NCI-H1436 (cell line): Measurements from ENCODE around the gene KIF1C.
A peak's percentile ranks its signal among the peaks of the same experiment; 100 is the strongest.

Experiments
- DNase-seq: peaks from one replicate; lab custom pipeline; 2025; lab: John Stamatoyannopoulos, UW

The KIF1C gene

DNA sequence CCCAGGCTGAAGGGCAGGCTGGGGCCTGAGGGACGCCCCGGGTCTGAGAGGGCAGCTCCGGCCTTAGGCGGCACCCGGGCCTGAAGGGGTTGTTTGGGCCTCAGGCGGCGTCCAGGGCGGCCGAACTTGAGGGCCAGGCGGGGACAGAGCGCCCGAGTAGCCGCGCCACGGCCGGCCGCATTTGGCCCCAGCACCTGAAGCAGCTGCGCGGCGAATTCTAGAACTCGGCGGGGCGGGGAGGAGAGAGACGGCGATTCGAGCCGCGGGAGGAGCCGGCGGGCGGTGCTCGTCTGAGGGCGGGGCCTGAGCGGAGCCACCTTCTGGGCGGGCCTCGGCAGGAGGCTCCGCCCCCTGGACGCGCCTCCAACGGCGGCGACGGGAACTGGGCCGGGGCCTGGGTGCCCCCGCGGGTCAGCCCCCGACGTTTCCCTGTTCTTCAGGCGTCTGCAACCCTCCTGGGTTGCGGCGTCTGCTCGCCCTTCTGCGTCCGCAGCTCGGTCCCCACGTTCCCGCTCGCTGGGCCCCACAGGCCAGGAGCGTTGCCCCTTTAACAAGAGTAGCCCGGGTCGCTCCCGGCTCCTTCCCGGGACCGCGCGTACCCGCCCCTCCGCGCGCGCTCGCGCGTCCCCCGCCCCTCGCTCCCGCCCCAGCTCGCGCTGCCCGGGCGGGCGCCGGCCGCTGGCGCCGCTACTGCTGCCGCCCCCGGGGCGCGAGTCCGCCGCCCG is at the start of gene KIF1C, which contains the start of gene INCA1:
TSS of gene KIF1C (plus strand) at position 649 of the 725 bp plus-strand sequence. CDS start 2,297 bp downstream, outside the sequence.
TSS of gene INCA1 (minus strand) at position 221 of the 725 bp plus-strand sequence. CDS start 3,085 bp downstream, outside the sequence.
- DNase-seq, result peak; percentile 89

DNA sequence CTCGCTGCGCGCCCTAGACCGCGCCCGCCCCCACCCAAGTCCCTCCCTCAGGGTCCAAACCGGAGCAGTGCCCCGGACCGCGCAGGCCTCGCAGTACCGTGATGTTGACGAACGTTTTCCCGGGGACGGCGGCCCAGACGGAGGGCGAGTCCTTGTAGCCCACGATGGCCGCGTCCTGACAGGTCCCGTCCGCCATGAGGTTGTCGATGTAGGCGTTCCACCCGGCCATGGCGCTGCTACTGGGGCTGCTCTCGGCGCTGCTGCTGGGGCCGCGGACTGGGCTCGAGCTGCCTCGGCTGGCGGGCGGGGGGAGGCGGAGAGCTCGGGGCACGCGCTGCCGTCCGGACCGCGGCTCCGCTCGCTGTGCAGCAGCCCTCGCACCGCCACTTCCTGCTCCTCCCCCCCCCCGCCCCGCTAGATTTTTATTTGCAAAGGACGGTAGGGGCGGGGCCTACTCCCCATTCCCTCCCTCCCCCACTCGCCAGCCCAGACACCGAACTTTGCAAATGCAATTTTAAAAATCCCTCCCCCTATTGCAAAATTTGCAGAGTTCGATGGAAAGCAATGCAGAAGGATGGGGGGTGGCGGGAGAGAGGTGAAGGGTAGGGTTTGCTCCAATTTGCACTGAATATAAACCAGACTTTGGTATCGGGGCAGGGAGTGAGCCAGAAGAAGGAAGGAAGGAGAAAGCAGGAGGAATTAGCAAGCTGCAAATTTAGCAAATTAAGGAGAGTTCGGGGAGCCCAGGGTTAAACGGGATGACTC is 49.4 kb upstream of the KIF1C start, which contains the start of gene PFN1:
TSS of gene PFN1 (minus strand) at position 365 of the 765 bp plus-strand sequence. CDS start at position 229, 136 bp downstream.
- DNase-seq, result peak; percentile 85

DNA sequence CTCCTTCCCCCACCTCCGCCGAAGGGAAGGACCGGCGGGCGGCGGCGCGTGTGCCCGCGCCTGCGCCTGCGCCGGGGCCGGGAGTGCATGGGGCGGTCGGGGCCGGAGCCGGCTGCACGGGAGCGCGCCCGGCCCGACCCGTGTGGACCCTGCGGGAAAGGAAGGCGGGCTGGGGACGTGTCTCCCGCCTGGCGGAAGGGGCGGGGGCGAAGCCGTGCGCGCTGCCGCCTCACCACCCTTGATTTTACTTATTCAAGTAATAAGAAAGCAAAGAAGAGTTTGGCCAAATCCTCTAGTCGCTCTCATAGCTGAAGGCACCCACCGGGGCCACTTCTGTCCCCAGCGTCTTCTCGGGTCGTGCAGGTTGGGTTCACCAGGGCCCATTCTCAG is 48.8 kb upstream of the KIF1C start:
- peak; percentile 77 for DNase-seq

DNA sequence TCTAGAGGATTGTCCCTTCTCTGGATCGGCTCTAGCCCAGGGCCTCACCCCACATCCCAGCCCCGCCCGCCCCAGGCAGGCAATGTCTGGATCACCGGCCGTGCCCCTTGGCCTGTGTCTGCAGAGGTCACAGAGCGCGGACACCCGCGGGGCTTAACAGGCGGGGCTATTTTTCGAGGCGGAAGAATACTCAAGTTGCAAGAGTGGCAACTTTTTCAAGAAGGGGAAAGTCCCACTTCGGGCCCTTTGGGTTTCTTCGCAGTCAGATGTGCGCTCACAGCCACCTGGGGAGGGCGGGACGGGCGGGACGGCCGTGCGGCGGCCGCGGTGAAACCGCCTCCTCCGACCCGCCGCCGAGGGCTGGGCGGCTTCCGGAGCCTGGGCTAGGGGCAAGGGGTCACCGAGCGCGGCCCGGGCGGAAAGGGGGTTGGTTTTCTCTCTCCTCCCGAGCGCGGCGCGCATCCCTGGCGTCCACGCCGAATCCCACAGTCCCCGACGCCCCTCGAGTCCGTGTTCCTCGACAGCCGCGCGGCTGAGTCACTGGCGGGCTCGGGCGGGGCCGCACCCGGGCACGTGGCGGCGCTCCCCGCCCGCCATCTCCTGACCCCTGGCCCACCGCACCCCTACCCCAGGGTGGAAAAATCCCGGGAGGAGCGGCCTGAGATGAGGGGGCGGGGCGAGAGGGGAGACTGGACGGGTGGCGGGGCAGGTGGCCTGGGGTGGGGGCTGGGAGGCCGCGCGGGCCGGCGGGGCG is 48.3 kb upstream of the KIF1C start:
- peak; percentile 33 for DNase-seq

DNA sequence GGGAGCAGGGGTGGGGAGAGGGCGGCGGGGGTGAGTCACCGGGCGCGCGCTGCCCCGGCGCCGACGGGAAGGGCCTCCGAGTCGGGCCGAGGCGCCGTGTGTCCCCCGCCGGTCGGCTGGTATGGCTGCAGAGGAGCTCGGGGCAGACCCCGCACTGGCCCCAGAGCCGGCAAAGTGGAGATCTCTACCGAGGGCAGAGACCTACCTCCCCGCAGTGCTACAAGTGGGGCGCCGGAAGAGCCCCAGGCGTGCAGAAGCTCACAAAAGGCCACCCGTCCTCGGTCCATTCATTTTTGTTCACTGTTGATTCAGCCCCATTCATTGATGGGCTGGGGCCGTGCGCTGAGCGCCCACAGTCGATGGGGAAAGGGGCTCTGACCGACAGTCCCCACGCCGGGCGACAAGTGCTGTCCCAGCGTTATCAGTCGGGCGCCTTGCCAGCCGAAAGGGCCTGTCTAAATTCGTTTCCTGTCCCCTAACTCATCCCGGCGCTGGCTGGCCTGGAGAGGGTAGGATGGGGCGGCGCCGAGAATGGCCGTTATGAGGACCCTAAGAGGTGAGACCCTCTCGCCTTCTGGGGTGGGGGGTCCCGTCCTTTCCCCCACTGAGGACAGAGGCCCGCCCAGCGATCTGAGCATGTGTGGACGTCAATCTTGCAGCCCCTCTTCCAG is 47.5 kb upstream of the KIF1C start:
- DNase-seq, result peak; percentile 8

DNA sequence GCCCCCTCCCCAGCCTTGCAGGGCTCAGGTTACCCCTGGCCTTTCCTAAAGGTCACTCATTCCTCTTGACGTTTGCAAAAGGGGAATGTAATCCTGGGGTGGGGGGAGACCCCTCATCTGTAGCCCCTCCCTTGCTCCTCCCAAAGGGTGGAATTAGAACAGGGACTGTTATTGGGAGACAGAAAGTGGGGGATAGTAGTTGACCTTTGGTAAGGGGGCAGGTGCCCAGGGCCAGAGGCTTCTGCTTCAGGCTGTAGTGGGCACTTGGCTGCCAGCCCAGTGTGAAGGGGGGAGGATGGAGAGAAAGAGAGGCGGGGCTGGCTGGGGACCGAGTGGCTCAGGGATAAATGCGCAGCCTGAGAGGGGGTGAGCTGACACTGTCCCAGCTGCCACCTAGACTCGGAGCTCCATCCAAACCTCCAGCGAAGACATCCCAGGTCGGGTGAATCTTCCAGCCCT is 47.0 kb upstream of the KIF1C start, which contains the start of gene ENO3:
TSS of gene ENO3 (plus strand) at position 374 of the 459 bp plus-strand sequence. CDS start 711 bp downstream, outside the sequence.
- DNase-seq, result no peak

DNA sequence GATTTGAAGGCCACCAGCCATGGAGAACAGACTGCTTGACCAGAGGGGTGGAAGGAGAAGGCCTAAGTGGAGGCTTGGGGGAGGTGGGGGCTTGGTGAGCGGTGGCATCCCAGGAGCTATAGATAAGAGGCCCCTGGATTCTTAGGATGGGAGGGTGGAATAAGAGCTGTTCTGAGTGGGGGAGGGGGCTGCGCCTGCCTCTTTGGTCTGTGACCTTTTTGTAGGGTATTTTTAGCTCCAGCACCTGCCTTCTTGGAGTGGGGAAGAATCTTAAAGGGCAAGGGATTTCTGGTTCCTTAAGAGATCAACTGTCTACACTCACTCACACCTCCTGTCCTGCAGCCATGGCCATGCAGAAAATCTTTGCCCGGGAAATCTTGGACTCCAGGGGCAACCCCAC is 46.3 kb upstream of the KIF1C start:
- no peak for DNase-seq

DNA sequence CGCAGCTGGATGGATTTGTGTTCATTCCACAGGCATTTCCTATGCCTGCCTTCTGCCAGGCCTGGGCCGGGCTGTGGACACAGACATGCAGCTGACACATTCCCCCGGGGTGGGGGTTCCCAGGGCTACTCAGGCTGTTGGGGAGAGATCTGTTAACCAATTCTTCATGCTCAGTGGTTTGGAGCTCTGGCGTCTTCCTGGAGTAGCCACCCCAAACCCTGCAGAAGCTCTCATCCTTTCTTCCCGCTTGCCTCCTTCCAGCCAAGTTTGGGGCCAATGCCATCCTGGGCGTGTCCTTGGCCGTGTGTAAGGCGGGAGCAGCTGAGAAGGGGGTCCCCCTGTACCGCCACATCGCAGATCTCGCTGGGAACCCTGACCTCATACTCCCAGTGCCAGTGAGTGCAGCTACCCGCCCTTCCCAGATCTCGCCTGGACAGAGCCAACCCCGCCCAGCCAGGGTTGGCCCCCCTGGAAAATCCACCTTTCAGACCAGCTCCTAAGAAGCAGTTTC is 44.2 kb upstream of the KIF1C start:
- DNase-seq, result no peak

DNA sequence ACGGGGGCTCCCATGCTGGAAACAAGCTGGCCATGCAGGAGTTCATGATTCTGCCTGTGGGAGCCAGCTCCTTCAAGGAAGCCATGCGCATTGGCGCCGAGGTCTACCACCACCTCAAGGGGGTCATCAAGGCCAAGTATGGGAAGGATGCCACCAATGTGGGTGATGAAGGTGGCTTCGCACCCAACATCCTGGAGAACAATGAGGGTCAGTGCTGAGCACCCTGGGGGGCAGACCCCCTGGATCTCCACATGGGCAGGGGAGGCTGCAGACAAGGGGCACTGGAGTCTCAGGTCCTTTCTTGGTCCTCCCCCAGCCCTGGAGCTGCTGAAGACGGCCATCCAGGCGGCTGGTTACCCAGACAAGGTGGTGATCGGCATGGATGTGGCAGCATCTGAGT is 42.7 kb upstream of the KIF1C start:
- DNase-seq, result no peak

DNA sequence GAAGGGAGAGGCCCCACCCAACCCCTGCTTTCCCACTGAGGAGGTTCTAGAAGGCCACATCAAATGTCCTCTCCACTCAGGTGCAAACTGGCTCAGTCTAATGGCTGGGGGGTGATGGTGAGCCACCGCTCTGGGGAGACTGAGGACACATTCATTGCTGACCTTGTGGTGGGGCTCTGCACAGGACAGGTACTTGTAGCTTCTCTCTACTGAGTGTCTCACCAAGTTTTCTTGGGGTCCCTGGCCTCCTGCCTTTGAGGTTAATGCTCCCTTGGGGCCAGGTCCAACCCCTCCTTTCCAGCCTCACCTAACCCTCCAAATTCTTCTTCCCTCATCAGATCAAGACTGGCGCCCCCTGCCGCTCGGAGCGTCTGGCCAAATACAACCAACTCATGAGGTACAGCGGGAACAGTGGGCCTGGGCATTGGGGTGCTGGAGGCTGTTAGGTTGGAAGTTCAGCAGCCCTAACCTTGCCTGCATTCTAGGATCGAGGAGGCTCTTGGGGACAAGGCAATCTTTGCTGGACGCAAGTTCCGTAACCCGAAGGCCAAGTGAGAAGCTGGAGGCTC is 41.2 kb upstream of the KIF1C start:
- DNase-seq, result no peak

DNA sequence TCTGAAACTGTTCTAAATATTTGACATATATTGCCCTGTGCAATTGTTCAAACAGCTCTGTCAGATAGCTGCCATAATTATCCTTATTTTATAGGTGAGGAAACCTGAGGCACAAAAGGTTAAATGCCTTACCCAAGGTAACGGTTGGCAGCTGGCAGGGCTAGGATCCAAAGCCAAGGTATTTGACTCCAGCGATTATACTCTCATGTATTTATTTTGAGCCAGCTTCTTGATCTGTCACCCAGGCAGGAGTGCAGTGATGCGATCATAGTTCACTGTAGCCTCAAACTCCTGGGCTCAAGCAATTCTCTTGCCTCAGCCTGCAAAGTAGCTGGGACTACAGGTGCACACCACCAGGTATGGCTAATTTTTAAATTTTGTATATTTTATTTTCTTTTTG is 39.6 kb upstream of the KIF1C start:
- no peak for DNase-seq

DNA sequence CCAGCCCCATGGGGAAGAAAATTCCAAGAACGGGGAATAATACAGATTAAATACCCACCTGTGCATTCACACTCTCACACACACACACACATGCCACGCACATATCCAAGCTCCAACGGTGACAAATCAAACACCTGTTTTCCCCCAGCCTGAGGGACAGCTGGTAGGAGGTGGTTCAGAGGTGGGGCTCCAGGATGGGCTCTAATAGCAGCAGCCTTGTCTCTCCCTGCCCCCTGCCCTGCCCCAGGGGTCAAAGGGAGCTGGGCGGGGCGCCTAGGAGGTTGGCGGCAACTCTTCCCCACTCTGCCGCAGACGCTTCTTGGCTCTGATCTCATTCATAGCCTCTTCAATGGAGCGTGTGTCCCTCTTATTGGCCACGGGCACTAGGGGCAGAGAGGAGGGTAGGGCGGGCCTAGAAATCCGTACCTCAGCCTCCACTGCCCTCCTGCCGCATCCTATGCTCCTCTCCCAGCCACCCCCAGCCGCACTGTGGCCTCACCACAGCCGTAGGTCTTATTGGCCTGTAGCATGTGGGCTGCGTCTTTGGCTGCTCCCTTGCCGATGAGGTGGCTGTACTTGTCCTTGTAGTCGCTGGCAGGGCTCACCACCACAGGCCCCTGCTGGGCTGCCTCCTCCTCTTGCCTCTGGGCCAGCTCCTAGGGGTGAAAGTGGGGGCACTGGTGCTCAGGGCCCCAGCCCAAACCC is 38.3 kb upstream of the KIF1C start:
- DNase-seq, result no peak

DNA sequence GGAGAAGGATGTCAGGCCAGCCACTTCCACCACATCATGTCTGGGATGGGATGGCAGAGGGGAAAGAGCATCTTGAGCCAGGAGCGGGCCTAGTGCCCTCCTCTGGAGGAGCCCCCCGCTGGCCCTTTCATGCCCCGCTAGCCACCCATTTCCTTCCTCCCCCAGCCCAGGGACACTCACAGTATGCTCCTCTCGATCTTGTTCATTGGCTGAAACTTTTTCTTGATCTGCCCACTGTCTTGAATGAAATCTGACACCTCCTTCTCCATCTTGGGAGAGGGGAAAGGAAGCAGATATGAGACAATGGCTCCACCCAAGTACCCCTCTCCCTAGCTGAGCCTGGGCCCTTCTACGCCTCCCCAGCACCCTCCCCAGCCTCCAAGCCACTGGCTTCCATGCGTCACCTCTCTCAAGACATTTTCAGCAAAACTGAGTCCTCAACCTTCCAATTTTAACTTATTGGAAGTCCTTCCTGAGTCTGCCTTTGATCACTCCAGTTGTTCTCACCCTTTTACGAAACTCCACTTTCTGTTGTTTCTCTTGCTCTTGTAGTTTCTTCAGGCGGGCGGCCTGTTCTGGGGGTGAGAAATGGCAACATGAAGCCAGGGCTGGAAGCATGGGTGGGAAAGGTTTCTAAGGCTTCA is 37.3 kb upstream of the KIF1C start:
- no peak for DNase-seq

DNA sequence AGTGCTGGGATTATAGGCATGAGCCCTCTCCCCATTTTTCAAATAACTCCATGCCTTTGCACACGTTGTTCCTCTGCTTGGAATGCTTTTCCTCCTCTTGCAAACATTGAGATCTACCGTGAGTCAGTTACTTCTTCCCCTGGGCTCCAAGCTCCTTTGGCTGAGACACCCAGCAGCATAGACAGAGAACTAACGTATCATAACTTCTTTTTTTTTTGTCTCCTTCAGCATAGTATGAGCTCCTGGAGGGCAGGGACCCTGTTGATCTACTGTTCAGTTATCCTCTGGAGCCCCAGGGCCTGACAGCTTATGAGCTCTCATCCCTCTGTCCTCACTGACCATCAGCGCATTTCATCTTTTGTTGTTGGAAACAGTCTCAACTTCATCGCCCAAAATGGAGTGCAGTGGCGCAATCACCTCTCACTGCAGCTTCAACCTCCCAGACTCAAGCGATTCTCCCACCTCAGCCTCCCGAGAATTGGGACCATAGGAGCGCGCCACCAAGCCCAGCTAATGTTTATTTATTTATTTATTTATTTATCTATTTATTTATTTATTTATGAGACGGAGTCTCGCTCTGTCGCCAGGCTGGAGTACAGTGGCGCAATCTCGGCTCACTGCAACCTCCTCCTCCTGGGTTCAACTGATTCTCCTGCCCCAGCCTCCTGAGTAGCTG is 32.3 kb upstream of the KIF1C start:
- DNase-seq, result no peak

DNA sequence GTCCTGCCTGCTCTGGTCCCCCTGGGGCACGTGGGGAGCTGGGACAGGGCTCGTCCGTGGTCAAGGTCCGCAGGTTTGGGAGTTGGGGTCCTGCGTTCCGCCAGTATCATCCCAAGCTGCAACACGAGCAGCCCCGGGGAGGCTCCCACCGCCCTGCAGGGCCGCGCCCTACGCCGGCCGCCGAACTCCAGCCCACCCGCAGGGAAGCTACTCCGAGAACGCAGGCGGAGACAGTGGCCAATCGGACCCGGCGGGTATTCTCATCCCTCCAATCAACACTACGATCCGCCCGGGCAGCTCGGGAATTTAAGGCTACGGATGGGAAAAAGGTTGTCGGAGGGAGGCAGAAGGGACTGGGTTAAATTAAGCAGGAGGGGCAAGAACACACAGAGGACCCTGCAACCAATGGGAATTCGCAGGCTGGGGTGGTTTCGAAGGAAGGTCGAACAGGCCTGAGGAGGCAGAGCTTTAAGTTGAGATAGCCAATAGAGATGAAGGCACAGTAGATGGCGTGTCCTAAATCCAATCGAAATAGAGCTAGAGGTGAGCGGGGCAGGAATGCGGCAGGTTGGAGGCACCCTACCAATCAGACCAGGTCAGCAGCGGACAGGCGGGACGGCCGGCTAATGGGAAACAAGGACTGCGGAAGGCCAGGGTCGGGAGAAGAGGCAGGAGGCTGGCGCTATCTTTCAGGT is 30.8 kb upstream of the KIF1C start:
- peak; percentile 97 for DNase-seq

DNA sequence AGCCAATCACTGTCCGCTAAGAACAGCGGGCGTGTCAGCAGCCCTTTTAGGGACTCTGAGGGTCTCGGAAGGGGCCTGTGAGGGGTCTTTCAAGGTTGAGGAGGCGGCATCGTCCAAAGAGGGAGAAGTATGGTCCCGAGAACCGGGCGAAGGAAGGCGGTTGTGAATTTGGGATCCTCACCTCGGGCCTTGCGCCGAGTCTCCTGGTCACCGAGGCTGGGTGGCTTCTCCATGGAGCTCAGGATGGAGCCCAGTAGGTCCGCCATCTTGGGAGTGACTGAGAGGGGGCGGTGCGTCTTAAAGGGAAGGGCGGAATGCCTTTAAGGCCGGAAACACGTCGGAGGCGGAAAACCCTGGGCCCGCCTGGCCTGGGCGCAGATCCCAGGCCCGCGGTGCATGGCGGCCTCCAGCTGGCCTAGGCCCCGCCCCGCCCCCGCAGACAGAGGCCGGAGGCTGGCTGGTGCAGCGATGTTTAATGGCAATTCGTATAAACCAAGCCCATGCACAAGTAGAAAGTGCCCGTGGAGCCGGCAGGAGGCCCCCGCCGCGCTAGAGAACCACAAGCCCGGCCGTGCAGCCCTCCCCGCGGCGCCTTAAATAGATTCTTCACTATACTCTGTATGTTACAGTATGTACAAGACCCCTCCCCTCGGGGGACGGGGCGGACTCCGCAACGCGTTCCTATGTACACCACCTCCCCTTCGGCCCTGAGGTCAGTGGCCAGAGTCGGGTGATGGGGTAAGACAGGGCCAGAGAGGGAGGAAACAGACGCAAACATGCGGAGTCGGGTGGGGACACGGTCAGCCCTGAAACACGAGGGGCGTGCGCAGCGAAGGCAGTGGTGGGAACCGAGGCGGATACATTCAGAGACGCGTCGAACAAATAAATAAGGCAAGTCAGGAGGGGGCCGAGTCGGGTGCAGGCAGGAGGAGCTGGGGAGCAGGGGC is 29.9 kb upstream of the KIF1C start, which contains the start of gene SPAG7:
TSS of gene SPAG7 (minus strand) at position 279 of the 947 bp plus-strand sequence. CDS start at position 266, 13 bp downstream.
- peak; percentile 91 for DNase-seq

DNA sequence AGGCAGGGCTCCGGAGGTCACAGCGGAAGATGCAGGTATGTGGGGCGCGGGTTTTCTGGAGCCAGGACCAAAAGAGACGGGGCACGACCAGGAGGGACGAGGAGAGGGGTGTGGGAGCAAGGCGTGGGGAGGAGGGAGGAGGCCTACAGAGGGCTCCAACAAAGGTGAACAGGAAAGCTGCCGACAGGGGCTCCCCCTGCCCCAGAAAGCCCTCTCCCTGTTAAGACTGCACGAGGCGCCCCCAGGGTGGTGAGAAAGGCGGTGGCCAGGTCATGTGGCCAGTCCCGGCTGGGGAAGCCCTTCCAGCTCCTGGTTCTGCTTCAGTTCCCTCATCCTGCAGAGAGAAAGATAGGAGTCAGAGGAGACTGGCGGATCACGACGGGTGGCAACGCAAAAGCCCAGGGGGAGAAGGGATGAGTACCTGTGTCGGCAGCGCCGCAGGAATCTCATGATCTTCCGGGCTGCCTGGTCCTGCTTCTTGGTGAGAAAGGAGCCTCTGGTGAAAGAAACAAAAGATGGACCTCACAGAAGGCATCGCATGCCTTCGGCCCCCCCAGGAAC is 29.2 kb upstream of the KIF1C start:
- DNase-seq, result no peak
